Adrenal gland (tissue), 5 donors: Measurements from ENCODE around the gene SLIT3.

ENCODE experiments used
- POLR2A ChIP-seq, 2 donors: fragments of 450-650 bp; IDR thresholded peaks; one replicate each; pipeline ENCODE4 v1.6.1; 2017; ENCODE audit warnings: antibody characterized with exemption in 2 of 2, mild to moderate bottlenecking in 2 of 2, moderate library complexity in 1 of 2
- TF ChIP-seq, protein P1 (sequence below), 6 experiments: fragments of 450-650 bp in 4 of 6; fragments of 200-600 bp in 2 of 6; sonication (generic) in 1 of 6; IDR thresholded peaks; 1 replicate in 5 of 6; 2 replicates in 1 of 6; pipeline versions ENCODE4 v1.5.1 to v1.8.0; 2016 to 2021; ENCODE audit warnings: antibody characterized with exemption in 6 of 6, mild to moderate bottlenecking in 2 of 6, moderate library complexity in 1 of 6
- donor health status: DM: no; HTN: no; CAD: no.

DNA sequence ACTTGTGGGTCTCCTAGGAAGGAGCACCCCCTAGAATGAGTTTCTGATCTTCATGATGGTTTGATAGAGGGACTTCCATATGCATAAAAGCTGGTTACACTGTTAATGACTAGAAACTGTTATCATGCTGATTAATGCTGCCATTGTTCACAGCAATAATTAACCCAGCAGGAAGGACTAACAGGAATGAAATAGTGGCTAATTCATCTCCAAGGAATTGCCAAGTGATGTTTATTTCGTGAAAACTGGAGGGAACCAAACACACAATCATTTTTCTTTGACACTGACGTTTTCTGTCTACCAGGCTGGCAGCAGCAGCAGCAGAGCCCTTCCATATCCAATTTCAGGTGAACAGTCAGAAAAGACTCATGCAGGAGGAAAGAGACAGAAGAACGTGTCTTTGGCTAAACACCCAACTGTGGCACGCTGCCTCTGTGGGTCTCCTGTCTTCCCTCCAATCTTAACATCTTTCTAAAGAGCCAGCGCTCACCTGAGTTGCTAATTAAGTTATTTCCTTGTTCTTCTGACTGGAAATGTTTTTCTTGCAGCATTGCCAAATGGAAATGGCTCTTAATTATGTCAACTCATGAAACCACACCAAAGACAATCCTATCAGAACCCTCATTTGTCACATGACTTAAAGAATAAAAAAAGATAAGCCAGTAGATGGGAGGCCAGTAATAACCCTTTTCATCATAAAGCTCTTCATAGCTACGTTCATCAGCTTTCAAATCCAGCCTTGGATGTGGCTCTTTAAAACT, 181.5 kb downstream of the SLIT3 start:
- TF ChIP-seq, protein P1, sequence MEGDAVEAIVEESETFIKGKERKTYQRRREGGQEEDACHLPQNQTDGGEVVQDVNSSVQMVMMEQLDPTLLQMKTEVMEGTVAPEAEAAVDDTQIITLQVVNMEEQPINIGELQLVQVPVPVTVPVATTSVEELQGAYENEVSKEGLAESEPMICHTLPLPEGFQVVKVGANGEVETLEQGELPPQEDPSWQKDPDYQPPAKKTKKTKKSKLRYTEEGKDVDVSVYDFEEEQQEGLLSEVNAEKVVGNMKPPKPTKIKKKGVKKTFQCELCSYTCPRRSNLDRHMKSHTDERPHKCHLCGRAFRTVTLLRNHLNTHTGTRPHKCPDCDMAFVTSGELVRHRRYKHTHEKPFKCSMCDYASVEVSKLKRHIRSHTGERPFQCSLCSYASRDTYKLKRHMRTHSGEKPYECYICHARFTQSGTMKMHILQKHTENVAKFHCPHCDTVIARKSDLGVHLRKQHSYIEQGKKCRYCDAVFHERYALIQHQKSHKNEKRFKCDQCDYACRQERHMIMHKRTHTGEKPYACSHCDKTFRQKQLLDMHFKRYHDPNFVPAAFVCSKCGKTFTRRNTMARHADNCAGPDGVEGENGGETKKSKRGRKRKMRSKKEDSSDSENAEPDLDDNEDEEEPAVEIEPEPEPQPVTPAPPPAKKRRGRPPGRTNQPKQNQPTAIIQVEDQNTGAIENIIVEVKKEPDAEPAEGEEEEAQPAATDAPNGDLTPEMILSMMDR (IDR thresholded peaks at IDR 0.05), result no peak
- no peak for TF ChIP-seq POLR2A (IDR thresholded peaks at IDR 0.05)
